ENCODE data around the gene PRDM10.

DNA sequence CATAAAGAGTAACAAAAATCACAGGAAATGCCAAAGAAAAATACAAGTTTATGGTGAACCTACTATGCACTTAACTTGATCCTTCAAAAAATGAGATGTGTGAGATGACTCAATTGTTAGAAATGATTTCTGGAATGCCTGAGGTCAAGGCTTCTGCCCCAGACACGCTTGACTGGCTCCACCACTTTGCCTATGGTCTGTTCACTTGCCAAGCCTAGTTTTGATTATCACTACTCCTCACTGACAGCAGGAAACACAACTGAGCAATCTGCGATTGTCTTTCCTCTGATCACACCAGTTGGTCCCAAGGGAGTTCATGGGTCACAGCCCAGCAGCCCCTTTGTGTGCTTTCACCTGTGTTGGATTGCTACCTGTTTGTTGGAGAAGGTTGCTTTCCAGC is 20.6 kb upstream of the PRDM10 start:
- TF ChIP-seq SMC3 (conservative IDR thresholded peaks at IDR 0.05; ENCODE audit: poor library complexity) = no peak
- TF ChIP-seq, protein P1, sequence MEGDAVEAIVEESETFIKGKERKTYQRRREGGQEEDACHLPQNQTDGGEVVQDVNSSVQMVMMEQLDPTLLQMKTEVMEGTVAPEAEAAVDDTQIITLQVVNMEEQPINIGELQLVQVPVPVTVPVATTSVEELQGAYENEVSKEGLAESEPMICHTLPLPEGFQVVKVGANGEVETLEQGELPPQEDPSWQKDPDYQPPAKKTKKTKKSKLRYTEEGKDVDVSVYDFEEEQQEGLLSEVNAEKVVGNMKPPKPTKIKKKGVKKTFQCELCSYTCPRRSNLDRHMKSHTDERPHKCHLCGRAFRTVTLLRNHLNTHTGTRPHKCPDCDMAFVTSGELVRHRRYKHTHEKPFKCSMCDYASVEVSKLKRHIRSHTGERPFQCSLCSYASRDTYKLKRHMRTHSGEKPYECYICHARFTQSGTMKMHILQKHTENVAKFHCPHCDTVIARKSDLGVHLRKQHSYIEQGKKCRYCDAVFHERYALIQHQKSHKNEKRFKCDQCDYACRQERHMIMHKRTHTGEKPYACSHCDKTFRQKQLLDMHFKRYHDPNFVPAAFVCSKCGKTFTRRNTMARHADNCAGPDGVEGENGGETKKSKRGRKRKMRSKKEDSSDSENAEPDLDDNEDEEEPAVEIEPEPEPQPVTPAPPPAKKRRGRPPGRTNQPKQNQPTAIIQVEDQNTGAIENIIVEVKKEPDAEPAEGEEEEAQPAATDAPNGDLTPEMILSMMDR (IDR thresholded peaks at IDR 0.05; ENCODE audit: poor library complexity, severe bottlenecking) = no peak
- no peak for TF ChIP-seq POLR2AphosphoS5 (IDR thresholded peaks at IDR 0.05)
- TF ChIP-seq EP300 (conservative IDR thresholded peaks at IDR 0.05; ENCODE audit: poor library complexity, severe bottlenecking) = no peak
- no peak for TF ChIP-seq REST (IDR thresholded peaks at IDR 0.05; ENCODE audit: borderline replicate concordance)
- TF ChIP-seq EZH2 (IDR thresholded peaks at IDR 0.05; ENCODE audit: borderline replicate concordance, insufficient read depth, low read length, poor library complexity, severe bottlenecking) = no peak
